HG02610 (cell line): ENCODE data around the gene AHNAK.

Experiments used
- ATAC-seq: cut with Tn5 transposase; IDR thresholded peaks from one replicate; pipeline ENCODE4 v1.9.1; 2021; ENCODE audit warnings: mild to moderate bottlenecking, moderate library complexity; ENCODE audit not compliant: unreplicated experiment

AHNAK gene

DNA sequence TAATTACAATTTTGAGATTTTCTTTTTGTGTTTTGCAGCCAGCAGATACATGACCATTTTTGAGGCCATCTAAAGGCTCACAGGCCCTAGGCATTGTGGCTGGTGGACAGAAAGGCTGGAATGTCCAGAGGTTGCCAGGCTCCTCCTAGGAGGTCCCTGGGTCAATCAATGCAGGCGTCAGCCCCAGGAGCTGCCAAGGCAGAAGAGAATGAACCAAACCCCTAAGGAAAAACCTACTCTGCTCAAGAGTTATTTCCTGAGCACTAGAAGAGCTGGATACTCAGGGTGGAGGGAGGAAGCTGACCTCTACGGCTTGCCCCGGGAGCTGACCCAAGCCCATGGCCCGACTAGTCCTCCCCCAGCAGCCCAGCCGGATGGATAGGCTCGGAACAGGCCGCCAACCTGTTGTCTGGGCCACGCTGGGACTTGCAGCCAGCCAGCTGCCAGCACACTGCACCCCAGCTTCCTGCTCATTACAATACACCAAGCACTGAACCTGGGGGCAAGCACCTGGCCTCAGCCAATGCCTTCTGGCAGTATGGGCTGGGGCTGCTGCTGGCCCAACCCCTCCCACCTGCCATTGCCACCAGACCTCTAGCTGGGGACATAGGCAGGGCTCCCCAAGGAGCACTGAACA lies 133.4 kb downstream of the AHNAK start:
- no peak for ATAC-seq

DNA sequence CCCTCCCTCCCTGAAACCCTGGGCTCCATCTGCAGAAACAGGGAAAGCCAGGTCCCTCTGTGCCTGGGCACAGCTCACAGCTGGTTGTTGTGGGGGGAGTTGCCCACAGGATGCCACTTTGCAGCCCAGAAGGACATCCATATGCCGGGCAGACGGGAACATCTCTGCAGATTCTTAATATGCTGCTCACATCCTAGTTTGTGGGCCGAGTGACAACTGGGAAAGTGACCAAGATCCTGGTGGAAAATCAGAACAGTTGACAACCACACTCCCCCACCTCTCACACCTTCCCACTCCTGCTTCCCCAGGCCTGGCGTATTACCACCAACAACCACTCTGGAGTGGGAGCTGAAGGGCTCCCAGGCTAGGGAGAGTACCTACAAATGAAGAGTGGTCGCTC lies 135.1 kb downstream of the AHNAK start:
- no peak for ATAC-seq

DNA sequence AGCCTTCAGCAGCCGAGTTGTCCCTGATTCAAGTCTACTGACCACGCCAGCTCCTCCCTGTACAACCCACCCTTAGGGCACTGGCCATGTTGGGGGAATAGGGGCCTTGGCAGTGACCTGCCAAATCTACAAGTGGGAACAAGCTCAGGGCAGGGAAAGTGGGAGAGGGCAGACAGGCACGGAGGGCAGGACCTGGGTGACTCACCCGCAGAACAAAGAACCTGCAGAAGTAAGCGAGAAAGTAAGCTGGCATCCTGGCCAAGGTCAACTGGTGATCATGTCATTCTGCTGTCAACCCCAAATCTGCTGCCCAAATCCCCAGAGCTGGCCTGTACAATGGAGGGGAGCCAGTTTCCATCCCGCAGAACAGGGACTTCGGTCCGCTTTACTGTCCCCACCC lies 135.6 kb downstream of the AHNAK start:
- ATAC-seq = no peak

GRCh38 chr11:62409831-62410230 lies 136.8 kb downstream of the AHNAK start:
- ATAC-seq = no peak

GRCh38 chr11:62406034-62406433 lies 140.6 kb downstream of the AHNAK start:
- no peak for ATAC-seq

GRCh38 chr11:62404901-62405300 lies 141.7 kb downstream of the AHNAK start:
- no peak for ATAC-seq

- ATAC-seq = no peak
These were observed 142.2 kb downstream of the AHNAK start for GRCh38 chr11:62404435-62404834.

GRCh38 chr11:62402960-62403730 lies 143.5 kb downstream of the AHNAK start:
- no peak for ATAC-seq

- no peak for ATAC-seq
These were observed 144.2 kb downstream of the AHNAK start for GRCh38 chr11:62402226-62402959.

- no peak for ATAC-seq
These were observed 144.8 kb downstream of the AHNAK start for GRCh38 chr11:62401811-62402210.

DNA sequence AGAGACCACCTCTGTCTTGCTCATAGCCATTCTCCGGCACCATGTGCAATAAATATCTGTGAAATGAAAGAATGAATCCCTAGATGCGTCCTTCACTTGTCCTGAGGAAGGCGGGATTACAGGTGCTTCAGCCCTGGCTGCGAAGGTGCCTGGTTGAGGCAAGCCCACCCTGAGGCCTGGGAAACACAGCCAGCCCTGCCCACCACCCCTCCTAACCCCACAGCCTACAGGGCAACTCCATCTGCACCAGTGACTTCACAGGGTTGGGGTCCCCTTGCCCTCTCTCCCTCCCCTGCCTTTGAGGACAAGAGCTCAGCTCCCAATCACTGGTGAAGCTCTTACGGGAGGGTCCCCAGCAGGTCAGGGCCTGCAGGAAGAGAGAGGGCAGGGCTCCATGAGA lies 145.2 kb downstream of the AHNAK start:
- no peak for ATAC-seq

DNA sequence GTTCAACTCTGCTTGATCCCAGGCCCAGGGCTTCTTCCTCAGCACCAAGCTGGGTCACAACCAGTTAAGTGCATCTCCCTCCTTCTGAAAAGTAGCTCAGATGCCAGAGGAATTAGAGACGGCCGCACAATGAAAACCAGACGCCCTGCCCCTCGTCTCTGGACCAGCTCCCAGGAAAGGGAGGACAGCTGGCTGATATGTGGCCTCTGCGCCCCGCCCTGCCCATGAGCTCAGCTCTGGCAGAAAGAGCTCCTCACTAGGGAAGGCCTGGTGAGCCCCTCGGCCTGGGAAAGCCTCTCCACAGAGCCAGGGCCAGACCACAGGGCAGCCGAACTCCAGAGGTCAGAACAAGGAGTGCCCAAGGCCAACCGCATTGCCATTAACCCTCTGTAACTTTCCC lies 145.8 kb downstream of the AHNAK start:
- ATAC-seq = no peak

DNA sequence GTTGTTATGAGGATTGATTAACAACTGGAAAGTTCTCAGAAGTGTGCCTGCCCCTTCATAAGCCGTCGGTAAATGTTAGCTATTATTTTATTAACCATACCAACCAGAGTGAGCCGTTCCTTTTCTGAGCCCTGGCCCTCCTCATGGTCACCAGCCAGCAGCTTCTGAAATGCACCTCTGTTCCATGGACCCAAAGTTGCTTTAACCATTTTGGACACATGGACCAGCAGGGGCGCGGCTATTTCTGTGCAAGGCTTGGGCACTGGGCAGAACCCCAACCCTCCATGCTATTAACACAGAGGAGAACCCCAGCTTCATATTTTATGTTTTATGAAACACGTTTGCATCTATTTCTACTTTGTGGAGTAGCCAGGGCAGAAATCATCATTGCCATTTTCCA lies 146.3 kb downstream of the AHNAK start:
- no peak for ATAC-seq

- no peak for ATAC-seq
These were observed 146.7 kb downstream of the AHNAK start for GRCh38 chr11:62399878-62400266.

DNA sequence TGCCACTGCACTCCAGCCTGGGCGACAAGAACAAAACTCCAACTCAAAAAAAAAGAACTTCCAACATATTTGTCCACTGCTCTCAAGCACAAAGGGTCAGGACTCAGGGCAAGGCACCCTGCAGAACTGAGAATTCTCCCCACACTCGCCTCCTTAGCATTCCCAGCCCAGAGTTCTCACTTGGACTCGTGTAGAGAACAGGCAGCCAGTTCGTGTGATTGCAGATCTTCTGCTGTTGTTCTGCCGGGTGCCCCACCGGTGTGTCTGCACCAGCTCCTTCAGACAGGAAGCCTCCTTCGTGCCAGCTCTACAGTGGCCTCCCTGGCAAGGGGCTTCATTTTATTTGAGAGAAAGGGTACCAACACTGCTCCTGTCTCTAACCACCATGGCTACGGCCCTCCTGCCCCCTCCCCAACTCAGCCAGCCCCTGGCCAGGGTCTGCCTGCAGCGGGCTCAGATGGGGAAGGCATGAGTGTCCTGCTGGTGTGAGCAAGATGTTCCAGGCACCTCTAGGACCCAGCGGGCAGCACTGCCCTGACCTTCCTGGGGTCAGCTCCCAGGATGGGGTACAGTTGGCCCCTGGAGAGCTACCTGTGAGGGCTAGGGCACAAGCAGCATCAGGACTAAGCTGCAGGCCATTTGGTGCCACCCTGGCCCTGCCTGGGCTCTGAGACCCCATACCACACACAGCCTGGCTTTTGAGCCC lies 147.3 kb downstream of the AHNAK start:
- no peak for ATAC-seq

- ATAC-seq = no peak
These were observed 148.3 kb downstream of the AHNAK start for GRCh38 chr11:62398011-62398994.

DNA sequence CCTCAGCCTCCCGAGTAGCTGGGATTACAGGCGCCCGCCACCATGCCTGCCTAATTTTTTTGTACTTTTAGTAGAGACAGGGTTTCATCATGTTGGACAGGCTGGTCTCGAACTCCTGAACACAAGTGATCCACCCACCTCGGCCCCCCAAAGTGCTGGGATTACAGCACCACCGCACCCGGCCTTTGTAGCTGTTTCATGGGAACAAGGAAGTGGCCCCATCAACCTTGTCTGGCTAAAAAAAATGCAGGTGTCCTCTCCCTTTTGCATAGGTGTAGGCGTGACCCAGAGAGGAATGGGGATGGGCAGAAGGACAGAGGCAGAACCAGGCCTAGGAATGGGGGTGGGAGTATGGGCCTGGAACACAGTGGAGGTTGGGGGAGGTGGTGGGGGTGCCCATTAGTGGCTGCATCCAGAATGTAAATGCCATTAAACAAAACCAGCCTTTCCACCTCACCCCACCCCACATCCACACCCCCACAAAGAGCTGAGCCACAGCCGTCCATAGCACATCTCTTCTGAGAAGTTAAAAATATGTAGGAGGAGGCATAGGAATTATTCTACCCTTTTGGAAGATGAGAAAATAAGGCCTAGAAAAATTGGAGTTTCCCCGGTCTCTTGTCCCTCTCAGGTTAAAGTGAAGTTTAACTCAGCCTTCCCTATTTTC lies 150.6 kb downstream of the AHNAK start:
- no peak for ATAC-seq

DNA sequence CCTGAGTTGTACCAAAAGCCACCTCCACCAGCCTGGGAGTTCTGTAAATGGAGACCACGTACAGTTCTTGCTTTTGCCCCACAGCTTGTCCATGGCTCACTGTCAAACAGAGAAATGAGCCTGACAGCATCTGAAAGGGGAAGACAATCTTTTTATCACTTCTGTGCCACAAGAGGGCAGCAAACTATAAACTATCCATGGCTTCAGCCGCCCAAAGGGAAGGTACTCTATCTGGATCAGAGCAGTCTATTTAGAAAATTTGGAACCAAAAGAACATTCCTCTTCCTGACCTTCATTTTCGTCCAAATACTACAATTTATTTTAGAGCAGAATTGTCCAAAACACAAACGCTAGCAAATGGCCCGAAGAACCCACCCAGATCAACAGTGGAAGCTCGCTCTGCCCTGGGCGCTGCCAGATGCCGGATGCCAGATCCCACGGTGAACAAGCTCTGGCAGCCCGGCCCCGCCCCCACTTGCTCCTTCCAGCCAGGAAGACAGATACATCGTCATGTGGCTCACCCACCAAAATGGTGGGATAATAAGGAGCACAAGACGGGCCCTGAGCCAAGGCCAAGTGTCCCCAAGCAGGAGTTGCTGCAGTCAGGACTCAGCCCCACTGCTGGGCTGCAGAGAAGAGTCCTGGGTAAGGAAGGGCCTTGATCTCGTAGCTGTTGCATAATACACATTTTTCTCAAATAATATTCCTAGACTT lies 151.6 kb downstream of the AHNAK start:
- no peak for ATAC-seq

DNA sequence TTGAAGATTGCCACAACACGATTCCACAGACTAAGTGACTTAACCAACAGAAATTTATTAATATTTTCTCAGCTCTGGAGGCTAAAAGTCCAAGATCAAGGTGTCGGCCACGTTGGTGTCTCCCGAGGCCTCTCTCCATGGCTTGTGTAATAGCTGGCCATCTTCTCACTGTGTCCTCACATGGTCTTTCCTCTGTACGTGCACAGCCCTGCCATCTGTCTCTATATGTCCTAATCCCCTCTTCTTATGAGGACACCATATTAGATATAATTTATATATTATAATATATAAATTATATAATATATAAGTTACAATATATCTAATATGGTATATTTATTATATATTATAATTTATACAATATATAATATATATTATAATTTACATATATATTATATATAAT lies 152.9 kb downstream of the AHNAK start:
- no peak for ATAC-seq
